ENCODE measurements around the gene UNK. TPM values are rescaled to one million over a fixed set of nuclear protein-coding genes. Genes with fewer than 3 reads are reported as not detected.

Gene UNK
- total RNA-seq, 4 donors from 2014 or later, result 6.9 to 69.7 (median 45.5) TPM

GRCh38 chr17:75819116-75819515 lies 34.5 kb downstream of the UNK start:
- Histone ChIP-seq H3K36me3 (no peaks in the 10 kb centered on the region), H3K4me3 (no peak overlapping the region), H3K27me3 (no peaks in the 10 kb centered on the region), H3K27ac (no peak overlapping the region), H3K9me3 (no peaks in the 10 kb centered on the region), H3K4me1 (peaks cover 0 to 5% of the 10 kb centered on the region in 2 donors)
- TF ChIP-seq CTCF (IDR thresholded peaks at IDR 0.05), result no peak
- no peak for DNase-seq
- intact Hi-C loops (cut with DNase I; ENCODE audit: low total_unique reads), result no loop called here

GRCh38 chr17:75819678-75820077 lies 35.1 kb downstream of the UNK start:
- intact Hi-C loops (cut with DNase I; ENCODE audit: low total_unique reads), result no loop called here
- TF ChIP-seq CTCF (IDR thresholded peaks at IDR 0.05), result no peak
- TF ChIP-seq POLR2A (IDR thresholded peaks at IDR 0.05), result no peak
- no peak for DNase-seq
- Histone ChIP-seq H3K36me3 (no peaks in the 10 kb centered on the region), H3K27ac (no peak overlapping the region), H3K9me3 (no peaks in the 10 kb centered on the region), H3K4me3 (no peak overlapping the region), H3K4me1 (peaks cover 0 to 5% of the 10 kb centered on the region in 2 donors), H3K27me3 (no peaks in the 10 kb centered on the region)

GRCh38 chr17:75820094-75821080 lies 35.8 kb downstream of the UNK start:
- TF ChIP-seq POLR2A (IDR thresholded peaks at IDR 0.05), result no peak
- TF ChIP-seq CTCF (IDR thresholded peaks at IDR 0.05), result no peak
- Histone ChIP-seq H3K27ac (no peak overlapping the region), H3K4me1 (peaks cover 0 to 5% of the 10 kb centered on the region in 2 donors), H3K9me3 (no peaks in the 10 kb centered on the region), H3K27me3 (no peaks in the 10 kb centered on the region), H3K4me3 (no peak overlapping the region), H3K36me3 (no peaks in the 10 kb centered on the region)
- intact Hi-C loops (cut with DNase I; ENCODE audit: low total_unique reads), result no loop called here
- DNase-seq, result no peak

- H3K9me3 ChIP-seq, result no peaks in the 10 kb centered on the region
- H3K27ac ChIP-seq, result no peak overlapping the region
- DNase-seq, result no peak
- no peaks in the 10 kb centered on the region for H3K27me3 ChIP-seq
- intact Hi-C loops (cut with DNase I; ENCODE audit: low total_unique reads), result no loop called here
- no peak overlapping the region for H3K4me3 ChIP-seq
- TF ChIP-seq CTCF (IDR thresholded peaks at IDR 0.05), result no peak
- TF ChIP-seq POLR2A (IDR thresholded peaks at IDR 0.05), result no peak
- peaks cover 0 to 5% of the 10 kb centered on the region in 2 donors for H3K4me1 ChIP-seq
- H3K36me3 ChIP-seq, result no peaks in the 10 kb centered on the region
These were observed 36.9 kb downstream of the UNK start for GRCh38 chr17:75821552-75821951.

- H3K9me3 ChIP-seq, result no peaks in the 10 kb centered on the region
- intact Hi-C loops (cut with DNase I; ENCODE audit: low total_unique reads), result no loop called here
- peaks cover 0 to 5% of the 10 kb centered on the region in 2 donors for H3K4me1 ChIP-seq
- no peak for TF ChIP-seq CTCF (IDR thresholded peaks at IDR 0.05)
- H3K27me3 ChIP-seq, result no peaks in the 10 kb centered on the region
- H3K27ac ChIP-seq, result peak overlapping the region; percentile 29 to 35
- H3K4me3 ChIP-seq, result no peak overlapping the region
- no peaks in the 10 kb centered on the region for H3K36me3 ChIP-seq
- DNase-seq, result peak; percentile 47 to 57
These were observed 37.7 kb downstream of the UNK start for GRCh38 chr17:75822119-75822799.
